Muscle of leg (tissue), 11 donors: Measurements from ENCODE around the gene PCTP. TPM values are rescaled to one million over a fixed set of nuclear protein-coding genes. Genes with fewer than 3 reads are reported as not detected.

Experiments
- DNase-seq: peaks from one replicate; pipeline ENCODE4 v3.0.0; 2013
- H3K27ac ChIP-seq: one replicate; pipeline ENCODE4 v1.5.1; 2013; ENCODE audit warnings: mild to moderate bottlenecking, low read length, control low read depth
- H3K27me3 ChIP-seq: one replicate; pipeline ENCODE4 v1.6.1; 2013; ENCODE audit warnings: low read length; ENCODE audit not compliant: control insufficient read depth, insufficient read depth
- H3K36me3 ChIP-seq: one replicate; pipeline ENCODE4 v1.6.1; 2013; ENCODE audit warnings: low read length; ENCODE audit not compliant: control insufficient read depth, insufficient read depth
- H3K4me1 ChIP-seq: one replicate; pipeline ENCODE4 v1.6.1; 2013; ENCODE audit warnings: low read length; ENCODE audit not compliant: control insufficient read depth, insufficient read depth
- H3K4me3 ChIP-seq: one replicate; pipeline ENCODE4 v1.5.1; 2013; ENCODE audit warnings: low read length, control low read depth
- H3K9me3 ChIP-seq: replicated peaks from 2 replicates; pipeline ENCODE4 v1.6.1; 2013; ENCODE audit warnings: low read depth, low read length; ENCODE audit not compliant: control insufficient read depth
- WGBS: methylation state at CpG from one replicate; pipeline ENCODE4 v1.1.5; 2013; ENCODE audit warnings: missing lambda C conversion rate; ENCODE audit not compliant: insufficient coverage; 5-methylcytosine and 5-hydroxymethylcytosine counted together
- polyA plus RNA-seq, 8 donors: library from polyadenylated mRNA; unstranded; fragments of 120-200 nt; gene quantifications; one replicate each; pipeline versions ENCODE4 v1.2.1 to v1.2.3, GENCODE V29; 2013; ENCODE audit warnings: inconsistent platforms in 1 of 8, low replicate concordance in 1 of 8; ENCODE audit not compliant: insufficient read length in 8 of 8, insufficient read depth in 1 of 8
- total RNA-seq: library from RNA; stranded (reverse); fragments of 120-200 nt; gene quantifications from one replicate; pipeline ENCODE4 v1.2.4, GENCODE V29; 2013

PCTP gene
- total and polyA plus RNA-seq, 9 donors, result 10.8 to 13.4 (median 12.3) TPM

DNA sequence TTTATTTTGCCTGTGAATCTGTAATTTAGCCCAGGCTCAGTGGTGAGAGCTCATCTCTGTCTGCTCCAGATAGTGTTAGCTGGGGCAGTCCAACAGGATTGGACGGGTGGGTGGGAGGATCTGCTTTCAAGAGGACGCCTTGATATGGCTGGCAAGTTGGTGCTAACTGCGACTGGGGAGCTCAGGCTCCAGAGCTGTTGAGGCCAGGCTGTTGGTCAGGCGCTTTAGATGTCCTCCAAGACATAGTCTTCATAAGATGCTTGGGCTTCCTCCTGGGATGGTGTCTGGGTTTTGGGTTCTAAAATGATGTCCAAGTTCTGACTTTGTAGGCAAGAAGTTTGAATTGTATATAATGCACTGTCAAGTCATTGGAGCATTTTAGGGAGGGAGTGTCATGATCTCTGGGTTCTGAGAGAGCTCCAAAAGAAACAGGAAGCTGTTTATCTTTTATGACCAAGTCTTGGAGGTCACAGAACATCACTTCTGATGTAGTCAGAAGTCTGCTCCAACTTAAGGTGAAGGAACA is 12.8 kb upstream of the PCTP start:
- Histone ChIP-seq H3K27me3 (no peaks in the 10 kb centered on the region), H3K4me1 (peaks cover 5% of the 10 kb centered on the region)
- 53% methylated on average over 2 of the region's 4 CpGs for WGBS

GRCh38 chr17:55740511-55741355 is 10.1 kb upstream of the PCTP start:
- Histone ChIP-seq H3K27me3 (no peaks in the 10 kb centered on the region), H3K27ac (no peak overlapping the region), H3K9me3 (no peaks in the 10 kb centered on the region), H3K4me1 (no peaks in the 10 kb centered on the region), H3K4me3 (no peak overlapping the region), H3K36me3 (no peaks in the 10 kb centered on the region)
- DNase-seq, result no peak
- WGBS, result 86% methylated on average over 2 of the region's 10 CpGs

More for the DNA sequence above, 12.8 kb upstream of the PCTP start:
- Histone ChIP-seq H3K9me3 (no peaks in the 10 kb centered on the region), H3K27ac (no peak overlapping the region), H3K4me3 (no peak overlapping the region), H3K36me3 (no peaks in the 10 kb centered on the region)
- no peak for DNase-seq

DNA sequence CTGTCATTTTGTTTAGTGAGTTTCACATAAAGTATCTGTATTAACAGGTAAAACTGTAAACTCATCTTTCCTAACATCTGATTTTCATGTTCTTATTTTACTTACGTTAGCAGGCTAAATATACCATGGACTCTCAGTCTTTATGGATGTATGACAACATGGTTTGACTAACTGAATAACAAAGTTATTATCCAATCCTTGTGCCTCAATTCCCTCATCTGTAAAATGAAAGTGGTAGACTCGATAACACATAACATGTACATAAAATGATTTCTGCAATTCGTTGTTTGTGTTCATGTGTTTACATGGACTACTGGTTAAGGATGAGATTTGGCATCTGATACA is 9.5 kb upstream of the PCTP start:
- DNase-seq, result no peak
- no peaks in the 10 kb centered on the region for H3K4me1 ChIP-seq
- H3K36me3 ChIP-seq, result no peaks in the 10 kb centered on the region
- H3K27ac ChIP-seq, result no peak overlapping the region
- no CpG with 5 or more reads among the region's 3 CpGs for WGBS
- no peaks in the 10 kb centered on the region for H3K27me3 ChIP-seq
- no peaks in the 10 kb centered on the region for H3K9me3 ChIP-seq
- H3K4me3 ChIP-seq, result no peak overlapping the region

DNA sequence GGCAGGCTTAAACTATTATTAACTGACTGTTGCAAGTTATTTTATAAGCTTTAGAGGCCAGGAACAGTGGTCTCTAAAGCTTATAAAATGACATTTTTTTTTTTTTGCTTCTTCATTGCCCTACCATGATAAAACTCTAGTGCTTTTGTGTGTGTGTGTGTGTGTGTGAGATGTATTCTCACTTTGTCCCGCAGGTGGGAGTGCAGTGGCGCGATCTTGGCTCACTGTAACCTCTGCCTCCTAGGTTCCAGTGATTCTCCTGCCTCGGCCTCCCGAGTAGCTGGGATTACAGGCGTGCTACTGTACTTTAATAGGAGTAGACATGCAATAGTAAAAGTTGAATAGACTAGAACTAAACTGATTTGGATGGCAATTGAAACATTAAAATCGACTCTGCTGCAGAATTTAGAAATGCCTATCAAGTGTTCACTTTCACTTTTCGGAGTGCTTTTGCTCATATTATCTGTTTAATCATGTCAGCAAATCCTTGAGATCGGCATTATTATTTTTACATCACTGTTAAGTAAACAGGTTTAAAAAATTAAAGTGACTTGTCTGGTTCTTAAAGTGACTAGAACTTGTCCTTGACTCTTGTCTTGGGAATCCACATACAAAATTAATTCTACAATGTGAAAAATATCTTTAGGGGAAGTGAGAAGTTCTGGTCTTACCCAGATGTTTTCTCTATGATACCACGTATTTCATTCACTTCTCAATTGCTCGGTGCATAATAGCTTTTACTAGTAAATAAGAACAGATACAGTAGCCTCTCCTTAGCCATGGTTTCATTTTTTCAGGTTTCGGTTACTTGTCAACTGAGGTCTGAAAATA is 8.4 kb upstream of the PCTP start:
- Histone ChIP-seq H3K4me3 (no peak overlapping the region), H3K4me1 (no peaks in the 10 kb centered on the region), H3K27me3 (no peaks in the 10 kb centered on the region), H3K36me3 (no peaks in the 10 kb centered on the region), H3K27ac (no peak overlapping the region), H3K9me3 (no peaks in the 10 kb centered on the region)
- no peak for DNase-seq
- no CpG with 5 or more reads among the region's 12 CpGs for WGBS

DNA sequence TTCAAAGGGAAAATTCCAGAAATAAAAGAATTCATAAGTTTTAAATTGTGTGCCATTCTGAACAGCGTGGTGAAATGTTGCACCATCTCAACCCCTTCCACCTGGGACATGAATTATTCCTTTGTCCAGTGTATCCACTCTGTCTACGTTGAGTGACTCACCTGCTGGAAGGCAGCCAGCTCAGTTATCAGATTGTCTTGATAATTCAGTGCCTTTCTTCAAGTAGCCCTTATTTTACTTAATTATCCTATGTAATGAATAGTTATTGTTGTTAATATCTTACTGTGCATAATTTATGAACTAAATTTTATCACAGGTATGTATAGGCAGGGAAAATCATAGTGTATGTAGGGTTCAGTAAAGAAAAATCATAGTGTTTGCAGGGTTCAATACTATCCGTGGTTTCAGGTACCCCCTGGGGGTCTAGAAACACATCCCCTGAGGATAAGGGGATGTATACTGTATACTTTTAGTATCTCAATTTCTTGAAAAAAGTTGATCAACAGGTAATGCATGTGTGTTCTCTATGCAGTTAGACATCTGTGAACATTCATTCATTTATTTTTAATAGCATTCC is 7.7 kb upstream of the PCTP start:
- DNase-seq, result no peak
- Histone ChIP-seq H3K27ac (no peak overlapping the region), H3K4me1 (no peaks in the 10 kb centered on the region), H3K9me3 (no peaks in the 10 kb centered on the region), H3K36me3 (no peaks in the 10 kb centered on the region), H3K27me3 (no peaks in the 10 kb centered on the region), H3K4me3 (no peak overlapping the region)
- 53% methylated on average over 2 of the region's 3 CpGs for WGBS

DNA sequence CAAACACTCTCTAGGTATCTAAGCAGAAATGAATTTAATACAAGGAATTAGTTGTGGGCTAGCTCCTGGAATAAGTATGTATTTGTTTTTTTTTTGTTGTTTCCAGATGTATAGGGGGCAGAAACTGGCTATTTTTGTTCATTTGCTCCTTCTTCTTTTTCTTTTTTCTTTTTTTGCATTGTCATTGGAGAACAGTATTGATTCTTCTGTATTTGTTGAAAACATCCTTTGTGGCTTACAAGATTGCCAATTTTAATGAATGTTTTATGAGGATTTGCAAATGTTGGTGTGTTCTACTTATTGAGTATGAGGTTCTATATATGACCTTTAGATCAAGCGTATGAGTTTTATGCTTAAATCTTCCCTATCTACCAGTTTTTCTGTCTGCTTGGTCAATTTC is 5.6 kb upstream of the PCTP start:
- H3K27ac ChIP-seq, result no peak overlapping the region
- no peaks in the 10 kb centered on the region for H3K36me3 ChIP-seq
- no CpG with 5 or more reads among the region's 1 CpG for WGBS
- H3K4me3 ChIP-seq, result no peak overlapping the region
- H3K27me3 ChIP-seq, result no peaks in the 10 kb centered on the region
- H3K4me1 ChIP-seq, result no peaks in the 10 kb centered on the region
- DNase-seq, result no peak
- no peaks in the 10 kb centered on the region for H3K9me3 ChIP-seq

DNA sequence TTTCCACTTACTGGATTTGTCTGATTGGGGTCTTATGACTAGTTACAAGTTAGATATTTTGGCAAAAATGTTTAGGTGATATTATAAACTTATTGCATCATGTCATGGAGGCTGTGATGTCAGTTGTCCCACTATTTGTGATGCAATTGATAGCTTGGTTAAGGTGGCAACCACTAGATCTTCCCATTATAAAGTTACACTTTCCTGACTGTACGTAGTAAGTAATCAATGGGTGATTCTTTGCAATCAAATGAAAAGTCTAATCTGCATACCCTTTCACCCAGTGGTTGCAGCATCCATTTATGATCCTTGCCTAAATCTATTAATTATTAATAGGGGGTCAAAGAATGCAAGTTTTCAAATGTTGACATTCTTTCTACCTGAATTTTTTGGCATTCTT is 4.4 kb upstream of the PCTP start:
- WGBS, result no CpG with 5 or more reads among the region's 1 CpG
- Histone ChIP-seq H3K4me3 (no peak overlapping the region), H3K27ac (no peak overlapping the region), H3K4me1 (no peaks in the 10 kb centered on the region), H3K27me3 (no peaks in the 10 kb centered on the region), H3K9me3 (no peaks in the 10 kb centered on the region), H3K36me3 (no peaks in the 10 kb centered on the region)
- DNase-seq, result no peak

DNA sequence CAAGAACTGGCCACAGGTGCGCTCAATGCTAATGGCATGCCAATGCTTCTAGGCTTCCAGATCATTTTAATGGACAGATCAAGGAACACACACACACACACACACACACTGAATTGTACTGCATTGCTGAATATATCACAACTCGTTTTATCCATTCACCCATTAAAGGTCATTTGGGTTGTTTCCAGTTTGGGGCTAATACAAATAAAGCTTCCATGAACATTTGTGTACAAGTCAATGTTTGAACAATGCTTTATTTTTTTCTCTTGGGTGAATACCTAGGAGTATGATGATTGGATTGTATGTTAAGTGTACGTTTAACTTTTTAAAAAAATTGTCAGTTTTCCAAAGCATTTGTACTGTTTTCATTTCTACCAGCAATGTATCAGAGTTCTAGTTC is 3.6 kb upstream of the PCTP start:
- no peak for DNase-seq
- Histone ChIP-seq H3K27me3 (no peaks in the 10 kb centered on the region), H3K36me3 (no peaks in the 10 kb centered on the region), H3K27ac (no peak overlapping the region), H3K9me3 (no peaks in the 10 kb centered on the region), H3K4me1 (peaks cover 6% of the 10 kb centered on the region), H3K4me3 (no peak overlapping the region)
- WGBS, result 100% methylated on average over 1 of the region's 3 CpGs

GRCh38 chr17:55748841-55749240 is 2.0 kb upstream of the PCTP start:
- WGBS, result no CpG with 5 or more reads among the region's 1 CpG
- no peaks in the 10 kb centered on the region for H3K27me3 ChIP-seq
- no peaks in the 10 kb centered on the region for H3K36me3 ChIP-seq
- no peak for DNase-seq
- peaks cover 6% of the 10 kb centered on the region for H3K4me1 ChIP-seq
- H3K27ac ChIP-seq, result no peak overlapping the region
- no peaks in the 10 kb centered on the region for H3K9me3 ChIP-seq
- H3K4me3 ChIP-seq, result no peak overlapping the region

GRCh38 chr17:55749985-55750384 is 866 bp upstream of the PCTP start:
- Histone ChIP-seq H3K27me3 (no peaks in the 10 kb centered on the region), H3K36me3 (peaks cover 6% of the 10 kb centered on the region), H3K4me3 (no peak overlapping the region), H3K27ac (no peak overlapping the region), H3K4me1 (peaks cover 6% of the 10 kb centered on the region), H3K9me3 (no peaks in the 10 kb centered on the region)
- no peak for DNase-seq
- WGBS, result 69% methylated on average over 4 of the region's 4 CpGs
